Vagina (tissue), 2 donors: ENCODE measurements around the gene VIPR1. TPM values are rescaled to one million over a fixed set of nuclear protein-coding genes. Genes with fewer than 3 reads are reported as not detected.

Experiments
- DNase-seq, 2 donors: peaks; one replicate each; pipeline ENCODE4 v3.0.0-alpha.2; 2017; ENCODE audit errors: extremely low spot score in 2 of 2
- H3K27ac ChIP-seq: fragments of 200-600 bp; sonication (generic); one replicate; pipeline ENCODE4 v1.5.1; 2019
- H3K27me3 ChIP-seq: fragments of 200-600 bp; sonication (generic); one replicate; pipeline ENCODE4 v1.5.1; 2019
- H3K36me3 ChIP-seq, 2 donors: fragments of 200-600 bp; sonication (generic); one replicate each; pipeline ENCODE4 v1.5.1; 2017 to 2019
- H3K4me1 ChIP-seq: fragments of 200-600 bp; sonication (generic); one replicate; pipeline ENCODE4 v1.5.1; 2019
- H3K4me3 ChIP-seq, 2 donors: fragments of 200-600 bp; sonication (generic); 1 replicate in 1 of 2; 2 replicates in 1 of 2; pipeline ENCODE4 v1.5.1; 2016 to 2019
- H3K9me3 ChIP-seq: fragments of 200-600 bp; sonication (generic); one replicate; pipeline ENCODE4 v1.5.1; 2019
- CTCF ChIP-seq, 3 experiments: fragments of 450-650 bp in 2 of 3; fragments of 200-600 bp in 1 of 3; sonication (generic) in 1 of 3; IDR thresholded peaks; one replicate each; pipeline ENCODE4 v1.5.1; 2017 to 2019; ENCODE audit warnings: antibody characterized with exemption in 3 of 3, mild to moderate bottlenecking in 2 of 3, moderate library complexity in 2 of 3
- POLR2A ChIP-seq, 2 donors: fragments of 450-650 bp; IDR thresholded peaks; one replicate each; pipeline ENCODE4 v1.6.1; 2017; ENCODE audit warnings: antibody characterized with exemption in 2 of 2, mild to moderate bottlenecking in 2 of 2, moderate library complexity in 2 of 2
- POLR2AphosphoS5 ChIP-seq, 2 donors: sonication (generic); formaldehyde crosslinking; IDR thresholded peaks; one replicate each; pipeline ENCODE4 v1.9.0; 2017; ENCODE audit warnings: antibody characterized with exemption in 2 of 2, mild to moderate bottlenecking in 2 of 2, low read depth in 1 of 2; ENCODE audit not compliant: insufficient read depth in 1 of 2
- intact Hi-C: fragments of 100-400 bp; cut with DNase I; formaldehyde crosslinking; loops from one replicate; pipeline ENCODE4 v1.15.1; 2023
- total RNA-seq: library from RNA; depleted of rRNA; stranded (reverse); fragments of >200 nt; gene quantifications from one replicate; pipeline ENCODE4 v1.2.3, GENCODE V29; 2016

The VIPR1 gene
- total RNA-seq, 1 donor from 2014 or later: 9.3 TPM

GRCh38 chr3:42503957-42504333, 1.5 kb downstream of the VIPR1 start:
- H3K36me3 ChIP-seq: no peaks in the 10 kb centered on the region
- H3K27me3 ChIP-seq: no peaks in the 10 kb centered on the region
- intact Hi-C loops: no loop called here
- H3K9me3 ChIP-seq: no peaks in the 10 kb centered on the region
- peaks cover 21% of the 10 kb centered on the region for H3K4me1 ChIP-seq
- no peak for DNase-seq
- no peak overlapping the region for H3K4me3 ChIP-seq
- TF ChIP-seq POLR2A (IDR thresholded peaks at IDR 0.05) (no peak), CTCF (IDR thresholded peaks at IDR 0.05) (no peak), POLR2AphosphoS5 (IDR thresholded peaks at IDR 0.05; ENCODE audit: insufficient read depth in 1 of 2, low read depth in 1 of 2) (no peak)
- no peak overlapping the region for H3K27ac ChIP-seq

GRCh38 chr3:42504334-42505127, 2.1 kb downstream of the VIPR1 start:
- Histone ChIP-seq H3K36me3 (no peaks in the 10 kb centered on the region), H3K4me3 (no peak overlapping the region), H3K27me3 (no peaks in the 10 kb centered on the region), H3K9me3 (no peaks in the 10 kb centered on the region), H3K4me1 (peaks cover 21% of the 10 kb centered on the region), H3K27ac (no peak overlapping the region)
- intact Hi-C loops: no loop called here
- DNase-seq: peak; percentile 81 to 88
- TF ChIP-seq CTCF (IDR thresholded peaks at IDR 0.05) (no peak), POLR2A (IDR thresholded peaks at IDR 0.05) (no peak), POLR2AphosphoS5 (IDR thresholded peaks at IDR 0.05; ENCODE audit: insufficient read depth in 1 of 2, low read depth in 1 of 2) (no peak)

GRCh38 chr3:42505128-42505848, 2.8 kb downstream of the VIPR1 start:
- intact Hi-C loops: no loop called here
- peak; percentile 72 to 88 for DNase-seq
- Histone ChIP-seq H3K4me3 (no peak overlapping the region), H3K27ac (no peak overlapping the region), H3K4me1 (peaks cover 21% of the 10 kb centered on the region), H3K9me3 (no peaks in the 10 kb centered on the region), H3K27me3 (no peaks in the 10 kb centered on the region), H3K36me3 (no peaks in the 10 kb centered on the region)
- TF ChIP-seq CTCF (IDR thresholded peaks at IDR 0.05) (no peak), POLR2AphosphoS5 (IDR thresholded peaks at IDR 0.05; ENCODE audit: insufficient read depth in 1 of 2, low read depth in 1 of 2) (no peak), POLR2A (IDR thresholded peaks at IDR 0.05) (no peak)

GRCh38 chr3:42505849-42506410, 3.5 kb downstream of the VIPR1 start:
- TF ChIP-seq POLR2A (IDR thresholded peaks at IDR 0.05) (no peak), POLR2AphosphoS5 (IDR thresholded peaks at IDR 0.05; ENCODE audit: insufficient read depth in 1 of 2, low read depth in 1 of 2) (no peak), CTCF (IDR thresholded peaks at IDR 0.05) (no peak)
- H3K27me3 ChIP-seq: no peaks in the 10 kb centered on the region
- peaks cover 21% of the 10 kb centered on the region for H3K4me1 ChIP-seq
- DNase-seq: no peak
- intact Hi-C loops: no loop called here
- H3K9me3 ChIP-seq: no peaks in the 10 kb centered on the region
- no peak overlapping the region for H3K4me3 ChIP-seq
- H3K27ac ChIP-seq: no peak overlapping the region
- H3K36me3 ChIP-seq: no peaks in the 10 kb centered on the region
